ENCODE measurements around the gene LYPD6B. TPM values are rescaled to one million over a fixed set of nuclear protein-coding genes. Genes with fewer than 3 reads are reported as not detected.

The LYPD6B gene
- polyA plus RNA-seq, 3 donors, result not detected

DNA sequence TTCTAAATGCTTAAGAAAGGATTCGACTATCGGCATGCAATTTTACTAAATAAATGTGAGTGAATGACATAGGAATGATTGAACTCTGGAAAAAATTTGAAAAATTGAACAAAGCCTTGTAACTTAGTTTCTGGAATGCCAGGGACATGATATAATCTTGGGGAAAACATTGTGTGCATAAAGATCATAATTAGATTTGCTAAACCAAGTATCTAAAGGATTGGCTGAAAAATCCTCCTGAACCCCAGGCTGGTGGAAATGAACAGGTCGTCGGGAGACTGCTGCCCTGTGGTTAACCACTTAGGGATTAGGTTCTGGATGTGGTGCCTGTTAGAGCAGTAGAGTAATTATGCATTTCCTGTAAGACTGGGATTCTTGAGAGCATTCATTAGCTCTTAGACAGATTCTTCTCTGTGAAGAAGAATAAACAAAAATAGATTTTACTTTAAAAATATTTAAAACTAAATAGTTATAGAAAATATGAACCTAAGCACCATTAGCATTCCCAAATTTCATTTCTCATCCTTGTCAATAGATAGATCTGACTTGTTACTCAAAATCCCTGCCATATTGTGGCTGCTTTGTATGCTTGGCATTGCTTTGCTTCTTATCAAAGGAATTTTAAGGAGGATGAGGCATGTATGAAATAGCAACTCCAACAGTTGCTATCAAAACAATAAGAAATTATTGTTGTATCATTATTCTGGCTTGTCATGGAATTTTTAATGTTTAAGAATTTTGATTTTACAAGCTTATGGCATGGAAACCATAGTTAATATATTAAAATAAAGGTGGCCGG is 55.9 kb downstream of the LYPD6B start:
- no peak overlapping the region for H3K9ac ChIP-seq (ENCODE audit: insufficient read depth, low read length, poor library complexity, severe bottlenecking)
- 100% methylated on average over 1 of the region's 5 CpGs for WGBS (ENCODE audit: insufficient coverage)
- Mint-ChIP-seq H3K4me1 (peaks cover 10% of the 10 kb centered on the region), H3K9me3 (peaks cover 0 to 2% (median 0%) of the 10 kb centered on the region in 7 donors), H3K27ac (no peak overlapping the region), H3K36me3 (no peaks in the 10 kb centered on the region), H3K4me3 (no peak overlapping the region), H3K27me3 (ENCODE audit: low read depth in 3 of 3) (peaks cover 7 to 12% (median 9%) of the 10 kb centered on the region in 3 donors)
- H3K27me3 ChIP-seq (ENCODE audit: control insufficient read depth in 2 of 2, insufficient read depth in 2 of 2, low read length in 2 of 2), result peaks cover 0 to 4% of the 10 kb centered on the region in 2 donors
- no peaks in the 10 kb centered on the region for H3K36me3 ChIP-seq (replicated peaks in 1 of 2; ENCODE audit: control insufficient read depth in 1 of 2, insufficient read depth in 2 of 2, low read length in 2 of 2)
- intact Hi-C loops (cut with micrococcal nuclease), result no loop called here
- H4K20me1 ChIP-seq (ENCODE audit: insufficient read depth, low read length), result no peaks in the 10 kb centered on the region
- no peaks in the 10 kb centered on the region for H3K9me3 ChIP-seq (replicated peaks in 1 of 2; ENCODE audit: control insufficient read depth in 1 of 2, insufficient read depth in 1 of 2, low read length in 2 of 2)
- H3K27ac ChIP-seq (ENCODE audit: low read depth in 1 of 2, low read length in 2 of 2), result no peak overlapping the region
- H3K79me2 ChIP-seq (ENCODE audit: insufficient read depth, low read length), result no peaks in the 10 kb centered on the region
- peaks cover 0 to 6% of the 10 kb centered on the region in 2 donors for H3K4me1 ChIP-seq (ENCODE audit: control insufficient read depth in 1 of 2, insufficient read depth in 2 of 2, low read length in 2 of 2)
- no peak overlapping the region for H2AFZ ChIP-seq (ENCODE audit: insufficient read depth, low read depth, low read length, poor library complexity, severe bottlenecking)
- no peak overlapping the region for H3K4me3 ChIP-seq (replicated peaks in 1 of 3; ENCODE audit: low read depth in 2 of 3, low read length in 3 of 3)
- TF ChIP-seq, protein P1, sequence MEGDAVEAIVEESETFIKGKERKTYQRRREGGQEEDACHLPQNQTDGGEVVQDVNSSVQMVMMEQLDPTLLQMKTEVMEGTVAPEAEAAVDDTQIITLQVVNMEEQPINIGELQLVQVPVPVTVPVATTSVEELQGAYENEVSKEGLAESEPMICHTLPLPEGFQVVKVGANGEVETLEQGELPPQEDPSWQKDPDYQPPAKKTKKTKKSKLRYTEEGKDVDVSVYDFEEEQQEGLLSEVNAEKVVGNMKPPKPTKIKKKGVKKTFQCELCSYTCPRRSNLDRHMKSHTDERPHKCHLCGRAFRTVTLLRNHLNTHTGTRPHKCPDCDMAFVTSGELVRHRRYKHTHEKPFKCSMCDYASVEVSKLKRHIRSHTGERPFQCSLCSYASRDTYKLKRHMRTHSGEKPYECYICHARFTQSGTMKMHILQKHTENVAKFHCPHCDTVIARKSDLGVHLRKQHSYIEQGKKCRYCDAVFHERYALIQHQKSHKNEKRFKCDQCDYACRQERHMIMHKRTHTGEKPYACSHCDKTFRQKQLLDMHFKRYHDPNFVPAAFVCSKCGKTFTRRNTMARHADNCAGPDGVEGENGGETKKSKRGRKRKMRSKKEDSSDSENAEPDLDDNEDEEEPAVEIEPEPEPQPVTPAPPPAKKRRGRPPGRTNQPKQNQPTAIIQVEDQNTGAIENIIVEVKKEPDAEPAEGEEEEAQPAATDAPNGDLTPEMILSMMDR (IDR thresholded peaks at IDR 0.05), result no peak
- DNase-seq, result no peak
- H3K4me2 ChIP-seq (replicated peaks; ENCODE audit: extremely low read depth, low read length, poor library complexity, severe bottlenecking), result no peak overlapping the region

DNA sequence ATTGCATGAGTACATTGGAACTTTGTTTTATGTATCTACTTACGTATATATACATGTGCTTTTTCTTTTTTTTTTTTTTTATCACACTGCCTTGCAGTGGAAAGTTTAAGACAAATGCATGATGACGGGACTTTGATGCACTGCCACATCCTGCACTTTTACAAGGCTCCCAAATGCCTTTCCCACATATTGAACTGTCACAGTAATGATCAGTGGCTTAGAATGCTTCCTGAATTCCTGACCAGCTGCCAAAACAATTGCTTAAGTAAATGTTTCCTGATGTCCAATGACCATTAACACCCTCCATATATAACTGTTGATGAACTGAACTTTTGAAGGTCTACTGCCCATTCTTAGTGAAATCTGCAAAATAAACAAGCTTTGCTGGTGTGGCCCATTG is 60.2 kb downstream of the LYPD6B start:
- Histone ChIP-seq H3K4me3 (replicated peaks in 1 of 3; ENCODE audit: low read depth in 2 of 3, low read length in 3 of 3) (no peak overlapping the region), H3K4me1 (ENCODE audit: control insufficient read depth in 1 of 2, insufficient read depth in 2 of 2, low read length in 2 of 2) (no peaks in the 10 kb centered on the region), H3K36me3 (replicated peaks in 1 of 2; ENCODE audit: control insufficient read depth in 1 of 2, insufficient read depth in 2 of 2, low read length in 2 of 2) (no peaks in the 10 kb centered on the region), H4K20me1 (ENCODE audit: insufficient read depth, low read length) (no peaks in the 10 kb centered on the region), H3K9ac (ENCODE audit: insufficient read depth, low read length, poor library complexity, severe bottlenecking) (no peak overlapping the region), H3K79me2 (ENCODE audit: insufficient read depth, low read length) (no peaks in the 10 kb centered on the region), H3K27me3 (ENCODE audit: control insufficient read depth in 2 of 2, insufficient read depth in 2 of 2, low read length in 2 of 2) (peaks cover 0 to 4% of the 10 kb centered on the region in 2 donors), H2AFZ (ENCODE audit: insufficient read depth, low read depth, low read length, poor library complexity, severe bottlenecking) (no peak overlapping the region), H3K4me2 (replicated peaks; ENCODE audit: extremely low read depth, low read length, poor library complexity, severe bottlenecking) (no peak overlapping the region), H3K9me3 (replicated peaks in 1 of 2; ENCODE audit: control insufficient read depth in 1 of 2, insufficient read depth in 1 of 2, low read length in 2 of 2) (no peaks in the 10 kb centered on the region), H3K27ac (ENCODE audit: low read depth in 1 of 2, low read length in 2 of 2) (no peak overlapping the region)
- intact Hi-C loops (cut with micrococcal nuclease), result no loop called here
- Mint-ChIP-seq H3K9me3 (no peaks in the 10 kb centered on the region), H3K4me3 (no peak overlapping the region), H3K36me3 (no peaks in the 10 kb centered on the region), H3K27ac (no peak overlapping the region), H3K4me1 (no peaks in the 10 kb centered on the region), H3K27me3 (ENCODE audit: low read depth in 3 of 3) (peaks cover 6 to 9% (median 8%) of the 10 kb centered on the region in 3 donors)
- no CpG with 5 or more reads among the region's 2 CpGs for WGBS (ENCODE audit: insufficient coverage)
- TF ChIP-seq, protein P1 (IDR thresholded peaks at IDR 0.05), result no peak
- no peak for DNase-seq
